Lung (tissue), 12 donors: ENCODE measurements around the gene CABS1. TPM values are rescaled to one million over a fixed set of nuclear protein-coding genes. Genes with fewer than 3 reads are reported as not detected.

Source experiments
- ATAC-seq: fragments of 200-7000 bp; cut with Tn5 transposase; one replicate; pipeline ENCODE4 v1.9.1; 2020; ENCODE audit warnings: moderate number of reproducible peaks; ENCODE audit not compliant: insufficient read depth, low FRiP score
- DNase-seq, 3 donors: peaks; one replicate each; pipeline ENCODE4 v3.0.0-alpha.2; 2013 to 2017
- H3K27ac ChIP-seq, 2 donors: one replicate each; pipeline ENCODE4 v1.5.1; 2013; ENCODE audit warnings: mild to moderate bottlenecking in 2 of 2, moderate library complexity in 2 of 2, control low read depth in 1 of 2, inconsistent platforms in 1 of 2, low read depth in 1 of 2, low read length in 1 of 2
- H3K27me3 ChIP-seq, 3 donors: one replicate each; pipeline ENCODE4 v1.5.1; 2013; ENCODE audit warnings: low read length in 2 of 3; ENCODE audit not compliant: control insufficient read depth in 3 of 3, insufficient read depth in 3 of 3
- H3K36me3 ChIP-seq, 4 donors: one replicate each; pipeline ENCODE4 v1.5.1; 2013; ENCODE audit warnings: low read length in 4 of 4, mild to moderate bottlenecking in 1 of 4, moderate library complexity in 1 of 4; ENCODE audit not compliant: control insufficient read depth in 4 of 4, insufficient read depth in 4 of 4
- H3K4me1 ChIP-seq, 5 donors: one replicate each; pipeline ENCODE4 v1.5.1; 2013; ENCODE audit warnings: low read length in 5 of 5, mild to moderate bottlenecking in 2 of 5, moderate library complexity in 1 of 5; ENCODE audit not compliant: control insufficient read depth in 5 of 5, insufficient read depth in 5 of 5
- H3K4me3 ChIP-seq: one replicate; pipeline ENCODE4 v1.5.1; 2013; ENCODE audit warnings: mild to moderate bottlenecking, control low read depth, moderate library complexity
- H3K9ac ChIP-seq, 2 donors: one replicate each; pipeline ENCODE4 v1.5.1; 2013; ENCODE audit warnings: low read length in 2 of 2, control low read depth in 1 of 2; ENCODE audit not compliant: insufficient read depth in 1 of 2
- H3K9me3 ChIP-seq, 4 donors: one replicate each; pipeline ENCODE4 v1.5.1; 2013; ENCODE audit warnings: low read length in 3 of 4, mild to moderate bottlenecking in 1 of 4, moderate library complexity in 1 of 4; ENCODE audit not compliant: control insufficient read depth in 4 of 4, insufficient read depth in 3 of 4
- WGBS, 2 donors: extraction: QIAGEN DNeasy Blood & Tissue Kit; methylation state at CpG; one replicate each; pipeline ENCODE4 v1.1.7; 2013; 5-methylcytosine and 5-hydroxymethylcytosine counted together
- polyA plus RNA-seq, 2 donors: library from polyadenylated mRNA; stranded (reverse); fragments of 200-250 nt; gene quantifications; one replicate each; pipeline ENCODE4 v1.2.1, GENCODE V29; 2013
- total RNA-seq, 2 donors: library from RNA; depleted of rRNA in 1 of 2; stranded (reverse); fragments of >200 nt in 1 of 2; gene quantifications; one replicate each; pipeline ENCODE4 v1.2.1, GENCODE V29; 2014 to 2021
- TF ChIP-seq, protein P1 (sequence below): IDR thresholded peaks from 2 replicates; pipeline ENCODE4 v1.5.1; 2012; ENCODE audit warnings: mild to moderate bottlenecking; ENCODE audit errors: control extremely low read depth, extremely low read depth
- donor health status: control.
- donor health status: control.
- donor health status: Bipolar disorder and iron deficiency.
- donor health status: healthy.
- donor health status: DM: yes; HTN: yes; CAD: no.

Gene CABS1
- total and polyA plus RNA-seq, 4 donors: not detected

DNA sequence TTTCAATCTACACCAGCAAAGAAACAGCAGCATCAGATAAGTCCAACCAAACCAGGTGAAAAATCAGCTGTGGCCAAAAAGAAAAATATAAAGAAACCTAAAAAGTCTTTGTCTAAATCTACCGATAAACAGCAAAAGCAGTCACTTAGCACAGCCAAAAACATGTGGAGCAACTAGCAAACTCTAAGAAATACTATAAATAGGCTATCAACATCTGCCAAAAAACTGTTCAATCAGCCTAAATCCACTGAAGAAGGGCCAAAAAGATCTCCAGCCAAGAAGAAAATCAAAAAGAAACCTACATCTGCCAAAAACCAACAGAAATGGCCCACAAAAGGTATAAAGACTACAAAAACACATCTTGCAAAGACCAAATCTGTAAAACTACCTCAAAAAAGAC, 36.7 kb upstream of the CABS1 start:
- TF ChIP-seq, protein P1, sequence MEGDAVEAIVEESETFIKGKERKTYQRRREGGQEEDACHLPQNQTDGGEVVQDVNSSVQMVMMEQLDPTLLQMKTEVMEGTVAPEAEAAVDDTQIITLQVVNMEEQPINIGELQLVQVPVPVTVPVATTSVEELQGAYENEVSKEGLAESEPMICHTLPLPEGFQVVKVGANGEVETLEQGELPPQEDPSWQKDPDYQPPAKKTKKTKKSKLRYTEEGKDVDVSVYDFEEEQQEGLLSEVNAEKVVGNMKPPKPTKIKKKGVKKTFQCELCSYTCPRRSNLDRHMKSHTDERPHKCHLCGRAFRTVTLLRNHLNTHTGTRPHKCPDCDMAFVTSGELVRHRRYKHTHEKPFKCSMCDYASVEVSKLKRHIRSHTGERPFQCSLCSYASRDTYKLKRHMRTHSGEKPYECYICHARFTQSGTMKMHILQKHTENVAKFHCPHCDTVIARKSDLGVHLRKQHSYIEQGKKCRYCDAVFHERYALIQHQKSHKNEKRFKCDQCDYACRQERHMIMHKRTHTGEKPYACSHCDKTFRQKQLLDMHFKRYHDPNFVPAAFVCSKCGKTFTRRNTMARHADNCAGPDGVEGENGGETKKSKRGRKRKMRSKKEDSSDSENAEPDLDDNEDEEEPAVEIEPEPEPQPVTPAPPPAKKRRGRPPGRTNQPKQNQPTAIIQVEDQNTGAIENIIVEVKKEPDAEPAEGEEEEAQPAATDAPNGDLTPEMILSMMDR: no peak
- peak in 2 of 3 donors; percentile 86 to 95 for DNase-seq

DNA sequence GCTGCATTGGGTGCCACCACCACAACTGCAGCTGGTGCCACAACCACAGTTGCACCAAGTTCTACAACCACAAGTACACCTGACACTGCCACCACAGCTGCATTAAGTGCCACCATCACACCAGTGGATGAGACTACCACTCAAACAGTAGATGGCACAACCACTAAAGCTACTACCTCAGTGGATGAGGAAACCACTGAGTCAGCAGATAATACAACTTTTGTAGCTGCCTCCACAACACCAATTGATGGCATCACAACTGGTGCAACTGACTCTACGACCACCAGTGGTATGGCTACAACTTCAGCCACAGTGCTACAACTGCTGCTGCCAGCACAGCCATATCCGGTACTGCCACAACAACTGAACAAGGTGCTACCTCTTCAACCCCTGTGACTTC, 35.1 kb upstream of the CABS1 start:
- 60 to 93% methylated on average over 2 of the region's 2 CpGs for WGBS, 2 donors
- ATAC-seq (no peak), DNase-seq (no peak)
- peaks cover 0 to 37% (median 0%) of the 10 kb centered on the region in 5 donors for H3K4me1 ChIP-seq
- peaks cover 0 to 10% (median 2%) of the 10 kb centered on the region in 4 donors for H3K9me3 ChIP-seq
- H3K4me3 ChIP-seq: no peak overlapping the region
- no peaks in the 10 kb centered on the region for H3K27me3 ChIP-seq
- H3K27ac ChIP-seq: no peak overlapping the region
- no peak overlapping the region for H3K9ac ChIP-seq
- no peaks in the 10 kb centered on the region for H3K36me3 ChIP-seq
- TF ChIP-seq, protein P1: no peak

More for the DNA sequence above, 36.7 kb upstream of the CABS1 start:
- Histone ChIP-seq H3K4me3 (no peak overlapping the region), H3K27me3 (no peaks in the 10 kb centered on the region), H3K27ac (no peak overlapping the region), H3K4me1 (peaks cover 0 to 32% (median 0%) of the 10 kb centered on the region in 5 donors), H3K36me3 (no peaks in the 10 kb centered on the region), H3K9ac (no peak overlapping the region), H3K9me3 (peaks cover 0 to 10% (median 0%) of the 10 kb centered on the region in 4 donors)
- ATAC-seq: no peak
- 75 to 92% methylated on average over 1 of the region's 1 CpG for WGBS, 2 donors

DNA sequence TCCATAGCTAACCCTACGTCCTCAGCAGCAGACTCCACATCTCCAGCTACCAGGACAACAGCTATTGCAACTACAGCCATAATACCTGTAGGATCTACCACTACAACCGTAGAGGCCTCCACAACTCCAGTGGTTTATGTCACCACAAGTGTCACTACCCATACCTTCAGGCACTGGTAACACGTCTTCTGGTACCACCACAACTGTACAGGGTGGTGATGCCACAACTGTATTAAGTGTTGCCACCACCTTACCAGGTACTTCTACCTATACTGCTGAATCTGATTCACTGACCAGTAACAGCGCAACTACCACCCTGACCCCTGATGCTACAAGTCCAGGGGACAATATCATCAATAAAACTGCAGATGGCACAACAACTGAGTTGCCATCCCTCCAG, 34.6 kb upstream of the CABS1 start:
- DNase-seq: no peak
- peaks cover 0 to 10% (median 2%) of the 10 kb centered on the region in 4 donors for H3K9me3 ChIP-seq
- no peak overlapping the region for H3K27ac ChIP-seq
- H3K9ac ChIP-seq: no peak overlapping the region
- H3K4me3 ChIP-seq: no peak overlapping the region
- 82 to 88% methylated on average over 4 of the region's 4 CpGs for WGBS, 2 donors
- TF ChIP-seq, protein P1: no peak
- H3K36me3 ChIP-seq: no peaks in the 10 kb centered on the region
- no peaks in the 10 kb centered on the region for H3K27me3 ChIP-seq
- no peak for ATAC-seq
- peaks cover 0 to 37% (median 0%) of the 10 kb centered on the region in 5 donors for H3K4me1 ChIP-seq

DNA sequence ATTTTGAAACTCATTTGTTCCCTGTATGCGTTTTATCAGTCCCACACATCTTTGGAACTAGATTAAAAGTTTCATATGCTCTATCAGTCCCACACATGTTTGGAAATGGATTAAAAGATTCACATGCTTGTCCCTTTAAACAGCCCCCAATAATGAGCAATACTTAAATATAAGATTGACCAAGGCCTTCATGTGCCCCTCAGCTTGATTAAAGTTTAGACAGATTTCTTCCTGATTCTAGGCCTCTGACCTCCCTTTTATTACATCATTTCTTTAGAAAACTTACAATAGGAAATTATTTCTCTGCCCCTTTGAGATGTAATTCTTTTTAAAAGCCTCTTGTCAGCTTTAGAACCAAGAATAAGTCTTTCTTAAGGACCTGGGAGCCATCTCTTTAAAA, 31.7 kb upstream of the CABS1 start:
- no peaks in the 10 kb centered on the region for H3K36me3 ChIP-seq
- TF ChIP-seq, protein P1: no peak
- H3K9ac ChIP-seq: no peak overlapping the region
- peak in 2 of 3 donors; percentile 36 to 50 for DNase-seq
- no peak overlapping the region for H3K4me3 ChIP-seq
- peaks cover 0 to 10% (median 2%) of the 10 kb centered on the region in 4 donors for H3K9me3 ChIP-seq
- 47 to 49% methylated on average over 1 of the region's 1 CpG for WGBS, 2 donors
- H3K4me1 ChIP-seq: peaks cover 0 to 35% (median 0%) of the 10 kb centered on the region in 5 donors
- H3K27ac ChIP-seq: no peak overlapping the region
- no peaks in the 10 kb centered on the region for H3K27me3 ChIP-seq
- ATAC-seq: no peak
